ENCODE data around the gene ELAVL1. TPM values are rescaled to one million over a fixed set of nuclear protein-coding genes. Genes with fewer than 3 reads are reported as not detected.
A peak's percentile ranks its signal among the peaks of the same experiment; 100 is the strongest.

Gene ELAVL1
- total RNA-seq, 1 donor from 2014 or later: 122 TPM

DNA sequence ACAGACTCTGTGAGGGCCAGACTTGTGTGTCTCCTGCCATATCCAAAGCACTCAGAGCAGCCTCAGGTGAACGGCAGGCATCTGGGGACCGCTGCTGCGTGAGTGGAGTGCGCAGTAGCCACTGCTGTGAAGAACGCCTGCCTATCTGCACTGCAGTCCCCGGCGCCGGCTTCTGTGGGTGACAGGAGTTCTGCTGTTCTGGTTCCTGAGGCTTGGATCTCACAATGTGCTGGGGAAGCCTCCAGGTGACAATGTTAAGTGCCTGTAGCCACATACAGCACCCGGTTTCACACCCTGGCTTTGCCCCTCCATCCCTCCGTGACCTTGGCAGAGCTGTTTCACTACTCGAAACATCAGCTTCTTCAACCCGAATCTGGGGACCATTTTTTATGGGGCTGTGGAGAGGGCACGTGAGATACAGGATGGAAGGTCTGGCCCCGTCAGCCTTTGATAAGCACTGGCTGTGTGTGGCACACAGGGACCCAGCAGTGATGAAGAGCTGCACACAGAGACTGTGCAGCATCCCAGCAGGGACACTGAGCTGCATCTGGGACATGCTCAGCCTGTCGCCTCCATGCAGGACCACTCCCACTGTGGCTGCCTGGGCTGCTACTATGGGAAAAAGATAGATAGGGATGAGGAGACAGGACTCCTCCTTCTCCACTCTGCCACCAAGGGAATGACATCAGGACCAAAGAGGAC, 28.3 kb downstream of the ELAVL1 start:
- TF ChIP-seq, protein P1, sequence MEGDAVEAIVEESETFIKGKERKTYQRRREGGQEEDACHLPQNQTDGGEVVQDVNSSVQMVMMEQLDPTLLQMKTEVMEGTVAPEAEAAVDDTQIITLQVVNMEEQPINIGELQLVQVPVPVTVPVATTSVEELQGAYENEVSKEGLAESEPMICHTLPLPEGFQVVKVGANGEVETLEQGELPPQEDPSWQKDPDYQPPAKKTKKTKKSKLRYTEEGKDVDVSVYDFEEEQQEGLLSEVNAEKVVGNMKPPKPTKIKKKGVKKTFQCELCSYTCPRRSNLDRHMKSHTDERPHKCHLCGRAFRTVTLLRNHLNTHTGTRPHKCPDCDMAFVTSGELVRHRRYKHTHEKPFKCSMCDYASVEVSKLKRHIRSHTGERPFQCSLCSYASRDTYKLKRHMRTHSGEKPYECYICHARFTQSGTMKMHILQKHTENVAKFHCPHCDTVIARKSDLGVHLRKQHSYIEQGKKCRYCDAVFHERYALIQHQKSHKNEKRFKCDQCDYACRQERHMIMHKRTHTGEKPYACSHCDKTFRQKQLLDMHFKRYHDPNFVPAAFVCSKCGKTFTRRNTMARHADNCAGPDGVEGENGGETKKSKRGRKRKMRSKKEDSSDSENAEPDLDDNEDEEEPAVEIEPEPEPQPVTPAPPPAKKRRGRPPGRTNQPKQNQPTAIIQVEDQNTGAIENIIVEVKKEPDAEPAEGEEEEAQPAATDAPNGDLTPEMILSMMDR (IDR thresholded peaks at IDR 0.05; ENCODE audit: partially characterized antibody, unreplicated experiment): no peak
- DNase-seq: no peak
- peaks cover 7% of the 10 kb centered on the region for H3K4me1 Mint-ChIP-seq (ENCODE audit: low read depth, unreplicated experiment)
- H3K9me3 Mint-ChIP-seq (ENCODE audit: unreplicated experiment): peaks cover 3% of the 10 kb centered on the region
- peaks cover 5% of the 10 kb centered on the region for H3K27me3 Mint-ChIP-seq (ENCODE audit: unreplicated experiment)
- no peak overlapping the region for H3K27ac Mint-ChIP-seq (ENCODE audit: unreplicated experiment)
- H3K36me3 Mint-ChIP-seq (ENCODE audit: unreplicated experiment): no peaks in the 10 kb centered on the region
- no peak overlapping the region for H3K4me3 Mint-ChIP-seq (ENCODE audit: unreplicated experiment)

DNA sequence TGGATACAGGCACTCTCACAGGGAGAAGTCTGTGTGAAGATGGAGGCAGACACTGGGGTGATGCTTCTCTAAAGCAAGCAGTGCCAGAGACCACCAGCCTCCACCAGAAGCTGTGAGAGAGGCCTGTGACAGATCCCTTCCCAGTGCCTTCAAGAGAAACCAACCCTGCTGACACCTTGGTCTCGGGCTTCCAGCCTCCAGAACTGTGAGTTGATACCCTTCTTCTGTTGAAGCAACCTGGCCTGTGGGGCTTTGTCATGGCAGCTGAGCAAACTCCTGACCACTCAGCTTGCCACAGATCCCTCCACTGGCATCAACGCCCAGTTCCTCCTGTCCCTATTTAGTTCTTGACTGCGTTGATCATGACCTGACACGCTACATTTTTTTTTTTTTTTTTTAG, 29.0 kb downstream of the ELAVL1 start:
- Mint-ChIP-seq H3K4me3 (ENCODE audit: unreplicated experiment) (no peak overlapping the region), H3K36me3 (ENCODE audit: unreplicated experiment) (no peaks in the 10 kb centered on the region), H3K27me3 (ENCODE audit: unreplicated experiment) (peaks cover 5% of the 10 kb centered on the region), H3K27ac (ENCODE audit: unreplicated experiment) (no peak overlapping the region), H3K4me1 (ENCODE audit: low read depth, unreplicated experiment) (peaks cover 4% of the 10 kb centered on the region), H3K9me3 (ENCODE audit: unreplicated experiment) (peaks cover 3% of the 10 kb centered on the region)
- TF ChIP-seq, protein P1 (IDR thresholded peaks at IDR 0.05; ENCODE audit: partially characterized antibody, unreplicated experiment): no peak
- DNase-seq: no peak

DNA sequence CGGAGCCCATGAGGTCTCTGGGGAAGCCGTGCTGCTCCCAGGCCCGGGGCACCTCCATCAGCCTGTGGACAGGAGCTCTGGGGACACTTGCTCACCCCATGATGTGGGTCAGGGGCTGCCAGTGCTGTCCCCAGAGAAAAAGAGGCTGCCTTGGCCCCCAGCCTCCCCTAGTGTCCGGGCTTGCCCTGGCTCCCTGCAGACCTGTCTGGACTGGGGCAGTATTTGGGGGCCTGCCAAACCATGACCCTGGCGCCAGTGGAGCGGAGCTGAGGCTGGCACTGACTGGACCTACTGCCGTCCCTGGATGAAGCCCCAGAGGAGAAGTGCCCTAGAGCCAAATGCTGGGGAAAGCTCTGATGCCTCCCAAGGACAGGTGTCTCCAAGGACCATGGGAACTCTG, 30.4 kb downstream of the ELAVL1 start:
- no peak for DNase-seq
- TF ChIP-seq, protein P1 (IDR thresholded peaks at IDR 0.05; ENCODE audit: partially characterized antibody, unreplicated experiment): no peak
- peaks cover 5% of the 10 kb centered on the region for H3K9me3 Mint-ChIP-seq (ENCODE audit: unreplicated experiment)
- H3K36me3 Mint-ChIP-seq (ENCODE audit: unreplicated experiment): no peaks in the 10 kb centered on the region
- peaks cover 10% of the 10 kb centered on the region for H3K27me3 Mint-ChIP-seq (ENCODE audit: unreplicated experiment)
- H3K4me1 Mint-ChIP-seq (ENCODE audit: low read depth, unreplicated experiment): peaks cover 7% of the 10 kb centered on the region
- H3K4me3 Mint-ChIP-seq (ENCODE audit: unreplicated experiment): no peak overlapping the region
- H3K27ac Mint-ChIP-seq (ENCODE audit: unreplicated experiment): peak overlapping the region; percentile 64

DNA sequence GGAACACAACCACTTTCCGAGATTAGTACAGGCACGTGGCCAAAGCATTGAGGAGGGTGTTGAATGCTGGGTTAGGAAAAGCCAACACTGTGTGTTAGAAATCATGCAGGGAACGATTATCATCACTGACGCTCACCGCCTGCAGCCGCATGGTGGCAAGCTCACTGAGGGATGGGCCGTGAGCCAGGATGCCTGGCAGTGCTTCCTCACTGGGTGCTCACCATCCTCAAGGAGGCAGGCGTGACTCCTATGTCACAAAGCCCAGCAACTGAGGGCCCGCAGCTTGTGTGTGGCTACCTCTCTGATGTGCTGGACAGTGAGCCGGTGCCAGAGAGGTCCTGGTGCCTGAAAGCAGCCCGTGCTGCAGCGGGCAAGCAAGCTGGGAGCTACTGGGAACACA, 31.6 kb downstream of the ELAVL1 start:
- H3K9me3 Mint-ChIP-seq (ENCODE audit: unreplicated experiment): peaks cover 13% of the 10 kb centered on the region
- H3K4me3 Mint-ChIP-seq (ENCODE audit: unreplicated experiment): no peak overlapping the region
- no peaks in the 10 kb centered on the region for H3K36me3 Mint-ChIP-seq (ENCODE audit: unreplicated experiment)
- H3K4me1 Mint-ChIP-seq (ENCODE audit: low read depth, unreplicated experiment): peaks cover 14% of the 10 kb centered on the region
- no peak for DNase-seq
- H3K27me3 Mint-ChIP-seq (ENCODE audit: unreplicated experiment): peaks cover 16% of the 10 kb centered on the region
- no peak overlapping the region for H3K27ac Mint-ChIP-seq (ENCODE audit: unreplicated experiment)
- TF ChIP-seq, protein P1 (IDR thresholded peaks at IDR 0.05; ENCODE audit: partially characterized antibody, unreplicated experiment): no peak
